ENCODE measurements around the gene ZNF334.

- no peak for TF ChIP-seq CTCF (IDR thresholded peaks at IDR 0.05)
- TF ChIP-seq EP300 (IDR thresholded peaks at IDR 0.05): no peak
- no peak for TF ChIP-seq POLR2A (IDR thresholded peaks at IDR 0.05)
Observed at GRCh38 chr20:46483879-46484278, 29.5 kb downstream of the ZNF334 start.
